K562 (cell line): ENCODE measurements around the gene RHOF. TPM values are rescaled to one million over a fixed set of nuclear protein-coding genes. Genes with fewer than 3 reads are reported as not detected.
A peak's percentile ranks its signal among the peaks of the same experiment; 100 is the strongest.

Source experiments
- ADNP ChIP-seq: fragments of 200-800 bp; sonication (Bioruptor generic); IDR thresholded peaks from 2 replicates; pipeline ENCODE4 v1.6.1; 2016; ENCODE audit warnings: missing genetic modification characterization, missing compliant biosample characterization
- CHCHD3 ChIP-seq: fragments of 250-450 bp; sonication (Bioruptor Pico); IDR thresholded peaks from 2 replicates; pipeline ENCODE4 v2.1.2; 2022; ENCODE audit warnings: mild to moderate bottlenecking
- E2F3 ChIP-seq: fragments of 250-450 bp; sonication (Bioruptor Pico); IDR thresholded peaks from 2 replicates; pipeline ENCODE4 v1.4.0; 2020; ENCODE audit warnings: mild to moderate bottlenecking
- ESRRA ChIP-seq: fragments of 450-650 bp; IDR thresholded peaks from 2 replicates; pipeline ENCODE4 v1.6.1; 2014; ENCODE audit warnings: low read depth, mild to moderate bottlenecking, moderate library complexity, borderline replicate concordance
- FOXM1 ChIP-seq, 2 experiments: fragments of 450-650 bp in 1 of 2; sonication (generic) in 1 of 2; formaldehyde crosslinking in 1 of 2; IDR thresholded peaks; 2 replicates each; pipeline versions ENCODE4 v1.6.1 to v1.9.0; 2017 to 2022; ENCODE audit warnings: low read depth in 2 of 2, mild to moderate bottlenecking in 2 of 2, missing genetic modification reagents in 1 of 2, moderate library complexity in 1 of 2
- HDAC1 ChIP-seq, 2 experiments: fragments of 450-650 bp; IDR thresholded peaks; 2 replicates each; pipeline ENCODE4 v1.6.1; 2016 to 2017; ENCODE audit warnings: inconsistent platforms in 1 of 2, mild to moderate bottlenecking in 1 of 2, moderate library complexity in 1 of 2
- HNRNPL ChIP-seq: fragments of 200-400 bp; formaldehyde crosslinking; IDR thresholded peaks from 2 replicates; pipeline ENCODE4 v1.6.1; 2017; ENCODE audit warnings: low read depth, mild to moderate bottlenecking, low read length
- MAFG ChIP-seq: fragments of 450-650 bp; conservative IDR thresholded peaks from 2 replicates; pipeline ENCODE4 v1.6.1; 2016; ENCODE audit warnings: missing genetic modification characterization, missing compliant biosample characterization
- NR2C1 ChIP-seq, 2 experiments: fragments of 450-650 bp; IDR thresholded peaks; 2 replicates each; pipeline ENCODE4 v1.6.1; 2017; ENCODE audit warnings: mild to moderate bottlenecking in 2 of 2, antibody characterized with exemption in 1 of 2, inconsistent platforms in 1 of 2, missing compliant biosample characterization in 1 of 2, missing genetic modification characterization in 1 of 2
- NR3C1 ChIP-seq: sonication (generic); formaldehyde crosslinking; IDR thresholded peaks from 2 replicates; pipeline ENCODE4 v1.8.1; 2022; ENCODE audit warnings: missing genetic modification reagents
- PTTG1 ChIP-seq: fragments of 450-650 bp; IDR thresholded peaks from 2 replicates; pipeline ENCODE4 v1.6.1; 2016; ENCODE audit warnings: low read depth, mild to moderate bottlenecking, missing genetic modification characterization, missing compliant biosample characterization
- RFX5 ChIP-seq: IDR thresholded peaks from 2 replicates; pipeline ENCODE4 v1.6.1; 2011; ENCODE audit warnings: low read depth, mild to moderate bottlenecking, improper control_type of control experiment, low read length
- SETDB1 ChIP-seq: IDR thresholded peaks from one replicate; pipeline ENCODE4 v1.6.1; 2012; ENCODE audit warnings: low read length, control low read depth, inconsistent platforms
- SMAD2 ChIP-seq: fragments of 150-350 bp; IDR thresholded peaks from 2 replicates; pipeline ENCODE4 v1.6.1; 2014; ENCODE audit warnings: low read depth, mild to moderate bottlenecking, low read length
- TSC22D4 ChIP-seq: fragments of 450-650 bp; IDR thresholded peaks from 2 replicates; pipeline ENCODE4 v1.6.1; 2016; ENCODE audit warnings: missing genetic modification characterization, missing biosample characterization, control low read depth
- WHSC1 ChIP-seq: IDR thresholded peaks from one replicate; pipeline ENCODE4 v1.6.1; 2012; ENCODE audit warnings: low read length, control low read depth, inconsistent platforms
- XRCC5 ChIP-seq: fragments of 200-400 bp; formaldehyde crosslinking; IDR thresholded peaks from 2 replicates; pipeline ENCODE4 v1.6.1; 2017; ENCODE audit warnings: low read depth, mild to moderate bottlenecking, low read length
- YBX1 ChIP-seq: fragments of 450-650 bp; IDR thresholded peaks from 2 replicates; pipeline ENCODE4 v1.7.1; 2016; ENCODE audit warnings: mild to moderate bottlenecking
- ZC3H4 ChIP-seq: sonication (generic); formaldehyde crosslinking; IDR thresholded peaks from 2 replicates; pipeline ENCODE4 v1.9.0; 2021; ENCODE audit warnings: missing genetic modification reagents, borderline replicate concordance
- ZNF146 ChIP-seq: IDR thresholded peaks from one replicate; pipeline ENCODE4 v1.6.1; 2018; ENCODE audit warnings: missing compliant biosample characterization; ENCODE audit not compliant: unreplicated experiment
- ZNF699 ChIP-seq: fragments of 250-450 bp; sonication (Bioruptor Pico); IDR thresholded peaks from 2 replicates; pipeline ENCODE4 v1.8.0; 2021; ENCODE audit warnings: mild to moderate bottlenecking, moderate library complexity; ENCODE audit not compliant: insufficient replicate concordance
- polyA plus RNA-seq, 8 experiments: library from polyadenylated mRNA; depleted of rRNA in 4 of 8; stranded (reverse) in 5 of 8; unstranded in 3 of 8; fragments of >200 nt; fragmentation: Nextera tagmentation in 2 of 8; fragmentation: Illumina TruSeq in 1 of 8; extraction: Ambion mirVana in 2 of 8; extraction: Trizol in 1 of 8; gene quantifications; 2 replicates each; pipeline versions ENCODE4 v1.2.1 to v1.2.3, GENCODE V29; 2011 to 2014; ENCODE audit warnings: inconsistent platforms in 1 of 8, missing spikeins in 1 of 8
- total RNA-seq, 7 experiments: library from RNA; depleted of rRNA in 6 of 7; stranded (reverse); fragments of >200 nt in 6 of 7; fragmentation: Illumina TruSeq in 2 of 7; extraction: Trizol in 2 of 7; gene quantifications; 2 replicates each; pipeline versions ENCODE4 v1.2.1 to v1.2.3, GENCODE V29; 2011 to 2021; ENCODE audit warnings: low replicate concordance in 1 of 7
- TF ChIP-seq, protein P1 (sequence below): fragments of 250-450 bp; sonication (Bioruptor Pico); IDR thresholded peaks from 2 replicates; pipeline ENCODE4 v1.5.0; 2021
- TF ChIP-seq, protein P2 (sequence below): sonication (generic); formaldehyde crosslinking; IDR thresholded peaks from 2 replicates; pipeline ENCODE4 v1.8.1; 2022; ENCODE audit warnings: missing genetic modification reagents
- TF ChIP-seq, protein P3 (sequence below): fragments of 150-350 bp; conservative IDR thresholded peaks from 2 replicates; pipeline ENCODE4 v1.6.1; 2014; ENCODE audit warnings: low read length

Gene RHOF
- total and polyA plus RNA-seq, 9 of the 15 experiments (the other 6 are each of a cell fraction or from before 2014, with no cell fraction given), result 0.13 to 10.1 (median 4.0) TPM

- TF ChIP-seq MAFG (no peak), ZNF146 (peak; percentile 25), RFX5 (no peak), NR2C1 (IDR thresholded peaks at IDR 0.05) (peak; percentile 49; the same call in 1 of the 2 replicates), NR2C1 (tag; IDR thresholded peaks at IDR 0.05) (no peak), YBX1 (no peak), ZNF699 (CRISPR knock-in tag) (no peak), PTTG1 (no peak), CHCHD3 (CRISPR knock-in tag) (no peak), FOXM1 (IDR thresholded peaks at IDR 0.05; ENCODE audit: low read depth) (no peak), FOXM1 (CRISPR knock-in tag; IDR thresholded peaks at IDR 0.05; ENCODE audit: low read depth) (peak; percentile 96), ZC3H4 (CRISPR knock-in tag) (no peak), SMAD2 (no peak), ESRRA (peak; percentile 76), E2F3 (peak; percentile 58; the same call in 1 of the 2 replicates), HDAC1 (IDR thresholded peaks at IDR 0.05) (peak; percentile 39 to 48; a peak in 2 of 4 replicates), ADNP (tag) (no peak), NR3C1 (CRISPR knock-in tag) (no peak), TSC22D4 (tag) (no peak), XRCC5 (peak; percentile 99), SETDB1 (no peak), HNRNPL (peak; percentile 97), WHSC1 (no peak)
- TF ChIP-seq, protein P1, sequence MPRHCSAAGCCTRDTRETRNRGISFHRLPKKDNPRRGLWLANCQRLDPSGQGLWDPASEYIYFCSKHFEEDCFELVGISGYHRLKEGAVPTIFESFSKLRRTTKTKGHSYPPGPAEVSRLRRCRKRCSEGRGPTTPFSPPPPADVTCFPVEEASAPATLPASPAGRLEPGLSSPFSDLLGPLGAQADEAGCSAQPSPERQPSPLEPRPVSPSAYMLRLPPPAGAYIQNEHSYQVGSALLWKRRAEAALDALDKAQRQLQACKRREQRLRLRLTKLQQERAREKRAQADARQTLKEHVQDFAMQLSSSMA, result no peak
- TF ChIP-seq, protein P2, sequence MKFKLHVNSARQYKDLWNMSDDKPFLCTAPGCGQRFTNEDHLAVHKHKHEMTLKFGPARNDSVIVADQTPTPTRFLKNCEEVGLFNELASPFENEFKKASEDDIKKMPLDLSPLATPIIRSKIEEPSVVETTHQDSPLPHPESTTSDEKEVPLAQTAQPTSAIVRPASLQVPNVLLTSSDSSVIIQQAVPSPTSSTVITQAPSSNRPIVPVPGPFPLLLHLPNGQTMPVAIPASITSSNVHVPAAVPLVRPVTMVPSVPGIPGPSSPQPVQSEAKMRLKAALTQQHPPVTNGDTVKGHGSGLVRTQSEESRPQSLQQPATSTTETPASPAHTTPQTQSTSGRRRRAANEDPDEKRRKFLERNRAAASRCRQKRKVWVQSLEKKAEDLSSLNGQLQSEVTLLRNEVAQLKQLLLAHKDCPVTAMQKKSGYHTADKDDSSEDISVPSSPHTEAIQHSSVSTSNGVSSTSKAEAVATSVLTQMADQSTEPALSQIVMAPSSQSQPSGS (CRISPR knock-in tag), result no peak
- TF ChIP-seq, protein P3, sequence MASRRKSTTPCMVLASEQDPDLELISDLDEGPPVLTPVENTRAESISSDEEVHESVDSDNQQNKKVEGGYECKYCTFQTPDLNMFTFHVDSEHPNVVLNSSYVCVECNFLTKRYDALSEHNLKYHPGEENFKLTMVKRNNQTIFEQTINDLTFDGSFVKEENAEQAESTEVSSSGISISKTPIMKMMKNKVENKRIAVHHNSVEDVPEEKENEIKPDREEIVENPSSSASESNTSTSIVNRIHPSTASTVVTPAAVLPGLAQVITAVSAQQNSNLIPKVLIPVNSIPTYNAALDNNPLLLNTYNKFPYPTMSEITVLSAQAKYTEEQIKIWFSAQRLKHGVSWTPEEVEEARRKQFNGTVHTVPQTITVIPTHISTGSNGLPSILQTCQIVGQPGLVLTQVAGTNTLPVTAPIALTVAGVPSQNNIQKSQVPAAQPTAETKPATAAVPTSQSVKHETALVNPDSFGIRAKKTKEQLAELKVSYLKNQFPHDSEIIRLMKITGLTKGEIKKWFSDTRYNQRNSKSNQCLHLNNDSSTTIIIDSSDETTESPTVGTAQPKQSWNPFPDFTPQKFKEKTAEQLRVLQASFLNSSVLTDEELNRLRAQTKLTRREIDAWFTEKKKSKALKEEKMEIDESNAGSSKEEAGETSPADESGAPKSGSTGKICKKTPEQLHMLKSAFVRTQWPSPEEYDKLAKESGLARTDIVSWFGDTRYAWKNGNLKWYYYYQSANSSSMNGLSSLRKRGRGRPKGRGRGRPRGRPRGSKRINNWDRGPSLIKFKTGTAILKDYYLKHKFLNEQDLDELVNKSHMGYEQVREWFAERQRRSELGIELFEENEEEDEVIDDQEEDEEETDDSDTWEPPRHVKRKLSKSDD, result no peak
Observed at GRCh38 chr12:121793838-121794533, 498 bp upstream of the RHOF start (continued).
